ENCODE results near the gene ARAP1.

Gene ARAP1

GRCh38 chr11:72683782-72684200 lies 68.4 kb downstream of the ARAP1 start:
- DNase-seq (ENCODE audit: low spot score): peak; percentile 57

- DNase-seq (ENCODE audit: low spot score): no peak
These were observed 69.4 kb downstream of the ARAP1 start for GRCh38 chr11:72682858-72683243.

- DNase-seq (ENCODE audit: low spot score): no peak
These were observed 69.9 kb downstream of the ARAP1 start for GRCh38 chr11:72682238-72682857.

- no peak for DNase-seq (ENCODE audit: low spot score)
These were observed 70.7 kb downstream of the ARAP1 start for GRCh38 chr11:72681226-72682153.

- DNase-seq (ENCODE audit: low spot score): no peak
These were observed 71.5 kb downstream of the ARAP1 start for GRCh38 chr11:72680624-72681158.

GRCh38 chr11:72679869-72680268 lies 72.3 kb downstream of the ARAP1 start:
- DNase-seq (ENCODE audit: low spot score): no peak

- DNase-seq (ENCODE audit: low spot score): no peak
These were observed 73.7 kb downstream of the ARAP1 start for GRCh38 chr11:72678524-72678923.

- peak; percentile 44 for DNase-seq (ENCODE audit: low spot score)
These were observed 75.3 kb downstream of the ARAP1 start for GRCh38 chr11:72676861-72677341.

DNA sequence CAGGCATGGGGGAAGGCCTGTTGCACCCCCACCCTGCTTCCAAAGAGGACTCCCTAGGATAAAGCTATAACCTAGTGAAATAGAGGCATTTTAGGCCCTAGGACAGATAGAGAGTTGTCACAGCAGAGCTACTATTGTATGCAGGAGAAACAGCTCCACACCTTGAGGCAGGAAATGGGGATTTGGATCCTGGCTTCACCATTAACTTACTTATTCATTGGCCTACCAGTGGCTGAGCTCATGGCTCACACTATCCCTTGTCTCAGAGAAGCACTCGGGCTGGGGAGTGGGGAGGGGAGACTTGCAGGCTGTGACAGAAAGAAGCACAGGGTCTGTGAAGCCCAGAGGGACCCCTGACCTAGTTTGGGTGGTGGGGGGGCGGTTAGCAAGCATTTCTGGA lies 77.0 kb downstream of the ARAP1 start:
- no peak for DNase-seq (ENCODE audit: low spot score)

- no peak for DNase-seq (ENCODE audit: low spot score)
These were observed 78.0 kb downstream of the ARAP1 start, which contains the start of gene PDE2A for GRCh38 chr11:72673943-72674828. PDE2A (minus strand) TSS chr11:72674422; CDS start chr11:72674207, 215 bp downstream.

- DNase-seq (ENCODE audit: low spot score): no peak
These were observed 78.8 kb downstream of the ARAP1 start for GRCh38 chr11:72673284-72673942.

DNA sequence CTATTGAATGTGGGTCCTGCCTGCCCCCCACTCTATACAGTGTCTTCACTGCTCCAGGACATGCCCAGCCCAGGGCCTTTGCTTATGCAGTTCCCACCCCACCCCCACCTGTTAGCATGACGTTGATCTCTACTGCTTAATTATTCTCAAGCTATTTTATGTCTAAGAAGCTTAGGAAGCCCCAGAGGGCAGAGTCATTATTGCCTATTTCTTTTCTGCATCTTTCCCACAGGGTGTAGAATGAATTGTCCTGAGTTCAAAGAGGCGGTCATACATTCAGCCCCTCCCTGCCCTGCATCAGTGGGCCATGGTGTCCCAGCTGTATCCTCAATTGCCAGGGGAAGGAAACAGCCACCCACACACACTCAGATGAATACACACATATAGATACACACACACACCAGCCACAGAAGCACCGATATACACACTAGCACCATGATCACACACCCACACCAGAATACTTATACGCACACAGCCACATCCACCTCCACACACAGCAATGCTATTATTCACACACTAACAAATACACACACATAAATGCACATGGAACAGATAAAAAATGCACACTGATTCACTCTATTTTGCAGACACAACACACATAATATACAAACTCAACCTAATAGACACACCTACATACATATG lies 79.5 kb downstream of the ARAP1 start:
- DNase-seq (ENCODE audit: low spot score): no peak

GRCh38 chr11:72671152-72672099 lies 80.8 kb downstream of the ARAP1 start:
- DNase-seq (ENCODE audit: low spot score): no peak

DNA sequence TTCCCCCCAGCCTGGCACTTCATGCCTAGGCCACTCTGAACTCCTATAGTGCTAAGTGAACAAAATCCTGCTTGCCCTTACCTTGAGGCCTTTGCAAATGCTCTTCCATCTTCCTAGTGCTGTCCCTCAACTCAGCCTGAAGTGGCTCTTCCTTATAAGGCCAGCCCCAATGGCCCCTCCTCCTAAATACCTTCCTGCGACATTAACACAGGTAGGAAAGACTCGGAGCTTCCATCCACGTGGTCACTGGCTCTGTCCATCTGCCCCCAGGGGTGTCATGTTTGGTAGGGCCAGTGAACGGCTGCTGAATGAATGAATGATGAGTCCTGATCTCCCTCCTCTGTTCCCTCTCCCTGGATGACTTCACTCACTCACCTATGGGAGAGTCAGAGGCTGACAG lies 82.2 kb downstream of the ARAP1 start:
- DNase-seq (ENCODE audit: low spot score): no peak

- DNase-seq (ENCODE audit: low spot score): no peak
These were observed 82.7 kb downstream of the ARAP1 start for GRCh38 chr11:72669527-72669926.

- no peak for DNase-seq (ENCODE audit: low spot score)
These were observed 83.4 kb downstream of the ARAP1 start for GRCh38 chr11:72668629-72669347.

DNA sequence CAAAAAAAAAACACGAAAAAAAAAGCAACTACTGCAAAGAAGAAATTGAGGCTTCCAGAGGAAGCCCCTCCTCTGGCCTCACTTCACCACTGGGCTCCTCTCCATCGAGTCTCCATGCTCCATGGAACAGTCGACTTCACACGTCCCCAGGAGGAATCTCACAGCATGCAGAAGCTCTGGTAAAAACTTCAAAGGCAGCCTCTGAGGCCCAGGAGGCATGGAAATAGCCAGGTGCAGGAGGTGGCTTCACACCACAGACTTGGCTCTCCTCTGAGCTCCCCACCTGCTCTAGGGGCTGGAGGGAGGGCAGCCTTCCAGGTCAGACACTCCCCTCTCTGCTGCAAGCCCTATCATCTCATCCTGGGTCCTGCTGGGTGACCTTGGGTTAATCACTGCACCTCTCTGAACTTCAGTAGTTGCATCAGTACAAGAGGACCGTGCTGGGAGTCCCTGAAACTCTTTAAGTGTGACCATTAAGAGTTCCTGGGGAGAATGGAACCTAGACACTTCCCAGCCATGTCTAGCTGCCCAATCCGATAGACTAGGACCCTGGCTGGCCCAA lies 86.2 kb downstream of the ARAP1 start:
- no peak for DNase-seq (ENCODE audit: low spot score)

DNA sequence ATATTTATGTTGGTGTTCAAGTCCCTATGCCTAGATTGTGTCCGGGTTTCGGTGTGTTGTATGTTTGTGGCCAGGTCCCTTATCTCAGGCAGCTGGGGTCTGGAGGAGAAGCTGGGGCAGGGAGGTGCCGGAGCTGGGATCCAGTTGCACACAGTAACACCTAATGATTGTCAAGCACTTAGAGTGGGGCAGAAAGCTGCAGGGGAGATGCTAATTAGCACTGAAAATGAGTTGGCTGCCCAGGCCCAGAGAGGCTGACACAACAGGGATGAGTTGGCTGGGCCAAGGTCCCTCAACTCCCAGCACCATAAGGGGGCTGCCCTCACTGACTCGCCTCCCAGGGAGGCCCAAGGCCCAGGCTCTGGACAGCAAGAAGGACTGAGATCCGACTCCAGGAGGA lies 90.2 kb downstream of the ARAP1 start:
- no peak for DNase-seq (ENCODE audit: low spot score)

- DNase-seq (ENCODE audit: low spot score): no peak
These were observed 90.7 kb downstream of the ARAP1 start for GRCh38 chr11:72661486-72661885.
